A673 (cell line): ENCODE measurements around the gene PDE8B. TPM values are rescaled to one million over a fixed set of nuclear protein-coding genes. Genes with fewer than 3 reads are reported as not detected.
A peak's percentile ranks its signal among the peaks of the same experiment; 100 is the strongest.

Experiments
- BruUV-seq: library from RNA; stranded (reverse); fragments of 400-500 nt; replicated peaks from 2 replicates; lab custom pipeline; 2021; lab: Mats Ljungman, UMichigan
- CTCF ChIA-PET: fragments of 300-600 bp; sonication (Branson Sonifier 250); formaldehyde crosslinking; loops from one replicate; lab custom pipeline; 2022; ENCODE audit warnings: antibody characterized with exemption; lab: Charles Lee
- POLR2A ChIA-PET: fragments of 300-600 bp; sonication (Branson Sonifier 250); formaldehyde crosslinking; loops from one replicate; lab custom pipeline; 2022; ENCODE audit warnings: antibody characterized with exemption; ENCODE audit not compliant: low non-redundant PET; lab: Charles Lee
- DNase-seq: peaks from one replicate; pipeline ENCODE4 v3.0.0-alpha.2; 2015; ENCODE audit warnings: low spot score
- H3K27ac ChIP-seq: fragments of 200-600 bp; sonication (generic); 2 replicates; pipeline ENCODE4 v1.5.1; 2016; ENCODE audit warnings: mixed run types, low read depth, mild to moderate bottlenecking, mixed read lengths, antibody characterized with exemption, low read length; ENCODE audit not compliant: poor library complexity, severe bottlenecking
- H3K27me3 ChIP-seq: fragments of 200-600 bp; sonication (generic); replicated peaks from 2 replicates; pipeline ENCODE4 v1.6.1; 2017; ENCODE audit warnings: mixed run types, low read depth, mild to moderate bottlenecking, mixed read lengths, antibody characterized with exemption, low read length; ENCODE audit not compliant: insufficient read depth, poor library complexity
- H3K36me3 ChIP-seq: fragments of 200-600 bp; sonication (generic); 2 replicates; pipeline ENCODE4 v1.6.1; 2016; ENCODE audit warnings: mixed run types, mild to moderate bottlenecking, mixed read lengths, antibody characterized with exemption, low read length; ENCODE audit not compliant: insufficient read depth, poor library complexity, severe bottlenecking
- H3K4me1 ChIP-seq: fragments of 200-600 bp; sonication (generic); 2 replicates; pipeline ENCODE4 v1.6.1; 2017; ENCODE audit warnings: mixed run types, mild to moderate bottlenecking, mixed read lengths, antibody characterized with exemption, low read length; ENCODE audit not compliant: insufficient read depth, poor library complexity, severe bottlenecking
- H3K4me3 ChIP-seq: fragments of 200-600 bp; sonication (generic); 2 replicates; pipeline ENCODE4 v1.5.1; 2016; ENCODE audit warnings: low read depth, mixed run types, mild to moderate bottlenecking, mixed read lengths, low read length; ENCODE audit not compliant: poor library complexity, severe bottlenecking
- H3K9me3 ChIP-seq: fragments of 200-600 bp; sonication (generic); 2 replicates; pipeline ENCODE4 v1.6.1; 2016; ENCODE audit warnings: mixed run types, low read depth, mild to moderate bottlenecking, mixed read lengths, antibody characterized with exemption, low read length; ENCODE audit not compliant: poor library complexity, severe bottlenecking
- EZH2 ChIP-seq: fragments of 200-600 bp; sonication (generic); IDR thresholded peaks from 2 replicates; pipeline ENCODE4 v1.6.1; 2017; ENCODE audit warnings: borderline replicate concordance, low read depth, mild to moderate bottlenecking, mixed read lengths, antibody characterized with exemption, low read length; ENCODE audit not compliant: poor library complexity, severe bottlenecking
- intact Hi-C: fragments of 100-400 bp; cut with micrococcal nuclease; formaldehyde crosslinking; loops from one replicate; pipeline ENCODE4 v1.10.0; 2022; ENCODE audit not compliant: unreplicated experiment
- total RNA-seq: library from RNA; stranded (reverse); gene quantifications from 2 replicates; pipeline ENCODE4 v1.2.3, GENCODE V29; 2021
- TF ChIP-seq, protein P1 (sequence below): fragments of 300-800, 200-600 bp; sonication (generic); conservative IDR thresholded peaks from 2 replicates; pipeline ENCODE4 v1.5.1; 2017; ENCODE audit warnings: low read depth, mild to moderate bottlenecking, antibody characterized with exemption, low read length, moderate library complexity, mixed read lengths

Gene PDE8B
- total RNA-seq, 1 experiment from 2014 or later, result 0.69 TPM

DNA sequence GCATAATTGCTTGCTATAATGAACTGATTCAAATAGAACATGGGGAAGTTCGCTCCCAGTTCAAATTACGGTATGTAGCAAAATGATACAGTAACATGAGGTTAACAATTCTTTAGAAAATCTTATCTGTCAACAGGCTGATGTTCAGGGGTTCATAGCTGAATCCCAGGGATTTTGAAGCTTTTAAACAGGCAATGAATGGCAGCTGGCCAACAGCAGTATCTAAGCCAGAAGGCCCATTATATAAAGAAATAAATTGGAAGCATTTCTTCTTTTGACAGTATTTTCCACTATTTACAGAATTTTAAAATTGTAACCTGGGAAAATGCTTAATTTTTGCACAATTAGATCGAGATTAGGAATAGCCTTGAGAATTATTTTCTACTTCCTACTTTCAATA is 126.8 kb downstream of the PDE8B start:
- Histone ChIP-seq H3K9me3 (no peaks in the 10 kb centered on the region), H3K4me1 (peaks cover 9% of the 10 kb centered on the region), H3K27me3 (no peaks in the 10 kb centered on the region), H3K27ac (no peak overlapping the region), H3K4me3 (no peak overlapping the region), H3K36me3 (no peaks in the 10 kb centered on the region)
- ChIA-PET CTCF (no interaction called here), POLR2A (no interaction called here)
- TF ChIP-seq, protein P1, sequence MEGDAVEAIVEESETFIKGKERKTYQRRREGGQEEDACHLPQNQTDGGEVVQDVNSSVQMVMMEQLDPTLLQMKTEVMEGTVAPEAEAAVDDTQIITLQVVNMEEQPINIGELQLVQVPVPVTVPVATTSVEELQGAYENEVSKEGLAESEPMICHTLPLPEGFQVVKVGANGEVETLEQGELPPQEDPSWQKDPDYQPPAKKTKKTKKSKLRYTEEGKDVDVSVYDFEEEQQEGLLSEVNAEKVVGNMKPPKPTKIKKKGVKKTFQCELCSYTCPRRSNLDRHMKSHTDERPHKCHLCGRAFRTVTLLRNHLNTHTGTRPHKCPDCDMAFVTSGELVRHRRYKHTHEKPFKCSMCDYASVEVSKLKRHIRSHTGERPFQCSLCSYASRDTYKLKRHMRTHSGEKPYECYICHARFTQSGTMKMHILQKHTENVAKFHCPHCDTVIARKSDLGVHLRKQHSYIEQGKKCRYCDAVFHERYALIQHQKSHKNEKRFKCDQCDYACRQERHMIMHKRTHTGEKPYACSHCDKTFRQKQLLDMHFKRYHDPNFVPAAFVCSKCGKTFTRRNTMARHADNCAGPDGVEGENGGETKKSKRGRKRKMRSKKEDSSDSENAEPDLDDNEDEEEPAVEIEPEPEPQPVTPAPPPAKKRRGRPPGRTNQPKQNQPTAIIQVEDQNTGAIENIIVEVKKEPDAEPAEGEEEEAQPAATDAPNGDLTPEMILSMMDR, result no peak
- no peak for TF ChIP-seq EZH2
- no peak for DNase-seq
- BruUV-seq, result no TSS peak
- intact Hi-C loops, result no loop called here

DNA sequence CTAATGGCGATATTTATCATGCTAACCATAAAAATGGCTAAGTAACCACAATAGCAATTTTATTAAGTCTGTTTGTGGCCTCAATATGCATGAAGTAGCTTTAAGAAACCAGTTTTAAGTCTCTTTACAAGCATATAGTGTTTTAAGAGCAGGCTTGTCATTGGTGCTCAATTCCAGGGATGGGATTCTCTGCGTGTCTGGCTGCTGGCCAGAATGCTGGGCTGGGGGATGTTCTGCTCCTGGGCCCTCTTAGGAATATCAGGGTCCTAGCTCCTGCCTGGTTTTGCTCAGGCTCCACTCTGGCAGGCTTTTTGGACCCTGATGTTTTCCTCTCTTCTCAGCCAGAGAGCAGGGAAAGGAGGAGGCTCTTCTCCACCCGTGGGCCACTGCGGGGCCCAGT is 127.2 kb downstream of the PDE8B start:
- Histone ChIP-seq H3K36me3 (no peaks in the 10 kb centered on the region), H3K4me1 (peaks cover 9% of the 10 kb centered on the region), H3K27ac (no peak overlapping the region), H3K9me3 (no peaks in the 10 kb centered on the region), H3K27me3 (no peaks in the 10 kb centered on the region), H3K4me3 (no peak overlapping the region)
- no peak for TF ChIP-seq EZH2
- TF ChIP-seq, protein P1, result no peak
- CTCF ChIA-PET, result no interaction called here
- intact Hi-C loops, result no loop called here
- POLR2A ChIA-PET, result no interaction called here
- peak; percentile 24 for DNase-seq
- no TSS peak for BruUV-seq

DNA sequence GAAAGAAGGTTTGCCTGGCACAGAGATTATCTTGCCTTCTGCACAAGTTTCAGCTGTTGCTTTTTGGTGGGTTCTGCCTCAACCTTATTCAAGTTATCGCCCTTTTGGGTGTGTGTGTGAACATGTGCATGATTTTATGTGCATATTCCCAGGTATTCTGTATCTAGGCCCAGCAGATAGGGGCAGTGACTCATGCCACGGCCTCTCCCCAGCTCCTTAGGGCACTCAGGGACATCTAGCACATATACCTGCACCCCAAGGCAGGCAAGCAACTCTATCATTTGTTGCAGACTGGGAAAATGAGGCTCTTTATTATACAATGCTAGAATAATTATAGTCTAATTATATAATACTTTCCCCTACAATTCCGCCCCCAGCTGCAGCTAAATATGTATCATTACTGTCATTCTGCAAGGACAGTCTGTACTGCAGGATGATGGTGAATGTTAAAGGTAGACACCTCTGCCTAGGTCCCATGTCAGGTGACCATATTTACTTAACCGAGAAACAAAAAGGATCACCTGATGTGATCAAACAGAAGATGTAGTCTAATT is 128.9 kb downstream of the PDE8B start:
- Histone ChIP-seq H3K9me3 (no peaks in the 10 kb centered on the region), H3K4me3 (no peak overlapping the region), H3K27me3 (no peaks in the 10 kb centered on the region), H3K4me1 (peaks cover 9% of the 10 kb centered on the region), H3K27ac (no peak overlapping the region), H3K36me3 (no peaks in the 10 kb centered on the region)
- no peak for TF ChIP-seq EZH2
- TF ChIP-seq, protein P1, result no peak
- intact Hi-C loops, result no loop called here
- no TSS peak for BruUV-seq
- POLR2A ChIA-PET, result no interaction called here
- CTCF ChIA-PET, result no interaction called here
- no peak for DNase-seq
